Measurements from ENCODE around the gene PRKCH. TPM values are rescaled to one million over a fixed set of nuclear protein-coding genes. Genes with fewer than 3 reads are reported as not detected.

Gene PRKCH
- total and polyA plus RNA-seq, 2 of the 13 experiments (the other 11 are each of a cell fraction or from before 2014, with no cell fraction given): 0.48 to 1.3 TPM

- no peak overlapping the region for H2AFZ ChIP-seq (ENCODE audit: low read length)
- DNase-seq (ENCODE audit: low spot score) (no peak), FAIRE-seq (no peak), ATAC-seq (no peak)
- no peaks in the 10 kb centered on the region for H3K27me3 ChIP-seq (ENCODE audit: control insufficient read depth in 1 of 2, insufficient read depth in 2 of 2, low read length in 2 of 2)
- no peak overlapping the region for H3K4me2 ChIP-seq (ENCODE audit: low read depth, low read length)
- intact Hi-C loops (cut with micrococcal nuclease; ENCODE audit: unreplicated experiment): no loop called here
- no TSS peak for BruUV-seq (replicated peaks)
- WGBS (ENCODE audit: low lambda C conversion rate): 81% methylated on average over 1 of the region's 1 CpG
- H3K36me3 ChIP-seq (replicated peaks in 1 of 2; ENCODE audit: control insufficient read depth in 1 of 2, insufficient read depth in 2 of 2, low read length in 2 of 2): no peaks in the 10 kb centered on the region
- in situ Hi-C loops (cut with HindIII; ENCODE audit: extremely low pct_ligation_motif_present, low pct_unique_long_range_greater_than_20kb): no loop called here
- no peaks in the 10 kb centered on the region for H4K20me1 ChIP-seq (ENCODE audit: insufficient read depth, low read length)
- H3K4me1 ChIP-seq (ENCODE audit: insufficient read depth, low read length): peaks cover 50% of the 10 kb centered on the region
- H3K27ac ChIP-seq (ENCODE audit: extremely low read length, insufficient read depth, low read length): no peak overlapping the region
- ChIA-PET POLR2A (no interaction called here), CTCF (ENCODE audit: low intra/inter-chr PET ratio, low total read pairs) (no interaction called here)
- no peaks in the 10 kb centered on the region for H3K9me3 ChIP-seq (ENCODE audit: low read length)
- H3K9ac ChIP-seq (ENCODE audit: insufficient read depth, low read depth, low read length): no peak overlapping the region
- H3K79me2 ChIP-seq (ENCODE audit: insufficient read depth, low read length): no peaks in the 10 kb centered on the region
- TF ChIP-seq ZBTB1 (CRISPR knock-in tag; IDR thresholded peaks at IDR 0.05; ENCODE audit: borderline replicate concordance) (no peak), BHLHE40 (IDR thresholded peaks at IDR 0.05; ENCODE audit: low read length) (no peak), ZNF510 (CRISPR knock-in tag; IDR thresholded peaks at IDR 0.05; ENCODE audit: low read depth) (no peak), ZNF143 (CRISPR knock-in tag; IDR thresholded peaks at IDR 0.05) (no peak), PAF1 (CRISPR knock-in tag; IDR thresholded peaks at IDR 0.05) (no peak), HMG20B (CRISPR knock-in tag; conservative IDR thresholded peaks at IDR 0.05) (no peak), ZBTB42 (CRISPR knock-in tag; IDR thresholded peaks at IDR 0.05) (no peak), TMF1 (CRISPR knock-in tag; IDR thresholded peaks at IDR 0.05; ENCODE audit: low read depth) (no peak), IRF9 (CRISPR knock-in tag; IDR thresholded peaks at IDR 0.05; ENCODE audit: borderline replicate concordance) (no peak), GTF3A (CRISPR knock-in tag; conservative IDR thresholded peaks at IDR 0.05) (no peak), CREM (IDR thresholded peaks at IDR 0.05) (no peak), CREM (CRISPR knock-in tag; IDR thresholded peaks at IDR 0.05) (no peak), ZNF460 (CRISPR knock-in tag; IDR thresholded peaks at IDR 0.05; ENCODE audit: borderline replicate concordance) (no peak)
- H3K4me3 ChIP-seq (replicated peaks in 1 of 3; ENCODE audit: insufficient read depth in 1 of 3, low read depth in 2 of 3, low read length in 3 of 3): no peak overlapping the region
These were observed 172.6 kb downstream of the PRKCH start for GRCh38 chr14:61494018-61494417.
